Small intestine (tissue), 7 donors: ENCODE data around the gene FOXE3. TPM values are rescaled to one million over a fixed set of nuclear protein-coding genes. Genes with fewer than 3 reads are reported as not detected.

Source experiments
- DNase-seq, 2 donors: peaks; one replicate each; pipeline versions ENCODE4 v3.0.0 to v3.0.0-alpha.2; 2013
- FAIRE-seq: peaks from 2 replicates; lab custom pipeline; 2012; peaks lifted over from hg19 to GRCh38; lab: Jason Lieb, UNC
- H3K27ac ChIP-seq, 3 donors: one replicate each; pipeline ENCODE4 v1.5.1; 2013; ENCODE audit warnings: low read length in 2 of 3, mild to moderate bottlenecking in 2 of 3, control low read depth in 1 of 3, inconsistent platforms in 1 of 3, low read depth in 1 of 3, moderate library complexity in 1 of 3
- H3K27me3 ChIP-seq, 3 donors: one replicate each; pipeline ENCODE4 v1.6.1; 2013; ENCODE audit warnings: low read length in 3 of 3, inconsistent platforms in 1 of 3; ENCODE audit not compliant: control insufficient read depth in 3 of 3, insufficient read depth in 3 of 3
- H3K36me3 ChIP-seq, 3 donors: one replicate each; pipeline ENCODE4 v1.6.1; 2013; ENCODE audit warnings: low read length in 3 of 3, inconsistent platforms in 1 of 3, low read depth in 1 of 3, mild to moderate bottlenecking in 1 of 3, moderate library complexity in 1 of 3; ENCODE audit not compliant: control insufficient read depth in 3 of 3, insufficient read depth in 2 of 3
- H3K4me1 ChIP-seq, 3 donors: one replicate each; pipeline ENCODE4 v1.6.1; 2013; ENCODE audit warnings: low read length in 2 of 3, inconsistent platforms in 1 of 3, low read depth in 1 of 3, mild to moderate bottlenecking in 1 of 3, moderate library complexity in 1 of 3; ENCODE audit not compliant: control insufficient read depth in 3 of 3, insufficient read depth in 2 of 3
- H3K4me3 ChIP-seq, 3 donors: one replicate each; pipeline ENCODE4 v1.5.1; 2013; ENCODE audit warnings: low read length in 3 of 3, control low read depth in 1 of 3, inconsistent platforms in 1 of 3, low read depth in 1 of 3, mild to moderate bottlenecking in 1 of 3, moderate library complexity in 1 of 3
- H3K9me3 ChIP-seq, 2 donors: one replicate each; pipeline ENCODE4 v1.6.1; 2013; ENCODE audit warnings: low read depth in 1 of 2, low read length in 1 of 2; ENCODE audit not compliant: control insufficient read depth in 2 of 2, insufficient read depth in 1 of 2
- WGBS, 3 donors: extraction: QIAGEN DNeasy Blood & Tissue Kit; methylation state at CpG; one replicate each; pipeline ENCODE4 v1.1.7; 2013; 5-methylcytosine and 5-hydroxymethylcytosine counted together
- polyA plus RNA-seq, 4 donors: library from polyadenylated mRNA; stranded (reverse) in 3 of 4; unstranded in 1 of 4; fragments of 200-250 nt in 3 of 4; fragments of 120-200 nt in 1 of 4; gene quantifications; one replicate each; pipeline versions ENCODE4 v1.2.1 to v1.2.3, GENCODE V29; 2013
- donor health status: healthy with polysubstance abuse.
- donor health status: control.
- donor health status: control.
- donor health status: Bipolar disorder and iron deficiency.
- donor health status: healthy.

FOXE3 gene
- polyA plus RNA-seq, 4 donors, result not detected

GRCh38 chr1:47433477-47434050 is 17.5 kb downstream of the FOXE3 start:
- peaks cover 0 to 31% (median 0%) of the 10 kb centered on the region in 3 donors for H3K36me3 ChIP-seq
- no peak overlapping the region for H3K27ac ChIP-seq
- H3K27me3 ChIP-seq, result peaks cover 0 to 56% (median 12%) of the 10 kb centered on the region in 3 donors
- FAIRE-seq (no peak), DNase-seq (peak in 1 of 2 donors; percentile 38)
- WGBS, 3 donors, result 35 to 68% (median 65%) methylated on average over 30 of the region's 30 CpGs
- peaks cover 0 to 33% (median 4%) of the 10 kb centered on the region in 3 donors for H3K4me1 ChIP-seq
- no peaks in the 10 kb centered on the region for H3K9me3 ChIP-seq
- peak overlapping the region in 2 of 3 donors; percentile 29 to 30 for H3K4me3 ChIP-seq

DNA sequence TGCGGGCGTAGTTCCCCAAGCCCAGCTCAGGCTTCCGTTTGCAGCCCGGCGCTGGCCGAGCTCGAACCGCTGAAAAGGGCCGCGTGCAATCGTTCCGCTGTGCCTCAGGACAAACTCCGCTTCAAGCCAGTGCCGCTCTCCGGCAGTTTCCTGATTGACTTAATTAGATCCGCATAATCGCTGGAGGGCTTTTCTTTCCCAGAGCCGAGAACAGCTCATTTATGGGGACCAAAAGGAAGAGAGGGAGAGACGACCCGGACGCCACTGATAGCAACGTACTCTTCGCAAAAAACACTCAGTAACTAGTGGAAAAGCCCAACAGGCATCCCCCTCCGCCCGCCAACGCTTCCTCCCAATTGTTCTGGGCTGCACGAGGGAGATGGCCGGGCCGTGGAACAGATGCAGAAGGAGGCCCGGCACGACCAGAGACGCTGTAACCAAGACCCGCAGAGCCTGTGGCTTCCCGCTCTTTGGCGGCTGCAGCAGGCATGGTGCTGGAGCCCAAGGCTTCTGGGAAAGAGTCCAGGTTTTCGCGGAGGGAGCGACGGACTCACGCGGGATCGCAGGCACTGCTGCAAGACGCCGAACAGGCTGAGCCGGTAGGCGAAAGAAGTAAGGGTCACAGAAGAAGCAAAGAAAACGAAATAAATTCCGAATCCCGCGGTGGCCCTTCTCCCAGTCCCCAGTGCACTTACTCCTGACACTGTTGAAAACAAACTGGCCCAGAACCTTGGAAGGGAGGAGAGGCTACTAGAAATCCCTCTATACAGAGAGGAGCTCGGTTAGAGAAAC is 18.2 kb downstream of the FOXE3 start:
- Histone ChIP-seq H3K27me3 (peaks cover 0 to 62% (median 16%) of the 10 kb centered on the region in 3 donors), H3K9me3 (no peaks in the 10 kb centered on the region), H3K27ac (no peak overlapping the region), H3K4me3 (peak overlapping the region in 1 of 3 donors; percentile 29), H3K36me3 (peaks cover 0 to 31% (median 0%) of the 10 kb centered on the region in 3 donors), H3K4me1 (peaks cover 0 to 33% (median 4%) of the 10 kb centered on the region in 3 donors)
- no peak for FAIRE-seq
- 30 to 58% (median 49%) methylated on average over 49 to 51 of the region's 51 CpGs for WGBS, 3 donors
- DNase-seq, result peak in 1 of 2 donors; percentile 40

DNA sequence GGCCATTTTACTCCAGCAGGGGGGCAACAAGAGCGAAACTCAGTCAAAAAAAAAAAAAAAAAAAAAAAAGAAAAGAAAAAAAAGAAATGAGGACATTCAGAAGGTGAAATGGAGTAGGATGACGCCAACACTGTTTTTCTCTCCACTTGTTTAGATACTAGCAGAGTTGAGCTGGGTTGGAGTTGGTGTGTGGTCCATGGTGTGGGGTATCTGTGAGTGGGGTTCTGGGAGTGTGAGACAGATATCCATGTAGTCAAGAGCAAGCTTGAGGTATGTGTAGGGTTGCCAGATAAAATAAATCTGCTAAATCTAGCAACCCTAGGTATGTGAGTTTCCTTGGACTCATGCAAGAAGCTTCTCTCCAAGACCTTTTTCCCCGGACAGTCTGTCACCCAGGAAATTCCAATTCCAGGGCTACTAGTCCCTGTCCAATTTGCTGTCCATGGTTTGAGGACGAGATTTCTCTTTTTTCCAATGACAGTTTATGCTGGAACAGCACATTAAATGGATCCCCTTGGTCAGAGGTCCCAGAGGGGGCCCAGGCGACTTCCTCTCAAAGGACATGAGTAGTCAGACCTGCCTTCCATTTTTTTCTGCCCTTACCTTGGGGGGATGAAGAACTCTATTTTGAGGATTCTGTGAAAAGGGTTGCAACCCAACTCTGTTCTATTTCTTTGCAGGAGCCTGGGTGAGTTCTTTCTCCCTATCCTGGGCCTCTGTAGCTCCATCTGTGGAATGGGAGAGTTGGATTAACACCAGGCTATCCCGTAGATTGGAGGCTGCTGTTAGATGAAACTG is 19.6 kb downstream of the FOXE3 start:
- FAIRE-seq (no peak), DNase-seq (no peak)
- H3K4me3 ChIP-seq, result peak overlapping the region in 1 of 3 donors; percentile 70
- H3K36me3 ChIP-seq, result peaks cover 0 to 30% (median 0%) of the 10 kb centered on the region in 3 donors
- H3K27ac ChIP-seq, result no peak overlapping the region
- 73 to 82% (median 74%) methylated on average over 6 of the region's 6 CpGs for WGBS, 3 donors
- no peaks in the 10 kb centered on the region for H3K9me3 ChIP-seq
- peaks cover 0 to 77% (median 29%) of the 10 kb centered on the region in 3 donors for H3K27me3 ChIP-seq
- peaks cover 0 to 33% (median 4%) of the 10 kb centered on the region in 3 donors for H3K4me1 ChIP-seq

DNA sequence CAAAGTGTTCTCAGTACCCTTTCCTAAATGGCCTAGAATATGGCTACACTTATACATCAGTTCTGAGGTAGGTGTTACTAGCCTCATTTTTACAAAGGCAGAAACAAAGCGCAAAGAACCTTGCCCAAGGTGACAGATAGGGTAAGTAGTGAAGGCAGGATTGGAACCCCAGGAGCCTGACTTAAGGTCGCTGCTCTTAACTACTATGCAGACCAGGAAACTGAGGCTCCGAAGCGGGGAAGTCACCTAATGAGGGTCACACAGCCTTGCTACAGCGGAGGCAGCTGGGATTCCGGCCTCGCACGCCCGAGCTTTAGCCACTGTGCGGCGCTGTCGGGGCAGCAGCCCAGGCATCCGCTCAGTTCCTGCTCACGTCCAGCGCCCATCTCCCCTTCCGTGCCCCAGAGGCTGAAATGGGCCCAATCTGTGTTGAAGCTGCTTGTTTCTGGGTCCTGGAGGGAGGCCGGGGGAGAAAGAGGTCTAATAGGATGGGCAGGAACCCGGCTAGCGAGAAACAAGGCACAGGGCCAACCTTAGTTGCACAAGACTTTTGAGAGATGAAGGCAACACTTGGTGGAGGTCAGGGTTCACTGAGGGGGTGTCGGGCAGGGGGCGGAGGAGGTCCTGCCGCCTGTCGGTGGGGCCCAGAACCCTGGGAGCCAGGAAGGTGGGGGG is 20.4 kb downstream of the FOXE3 start:
- FAIRE-seq, result no peak
- Histone ChIP-seq H3K36me3 (peaks cover 0 to 25% (median 0%) of the 10 kb centered on the region in 3 donors), H3K4me1 (peaks cover 0 to 33% (median 4%) of the 10 kb centered on the region in 3 donors), H3K9me3 (no peaks in the 10 kb centered on the region), H3K4me3 (peak overlapping the region; percentile 64 to 70 (median 68)), H3K27ac (peak overlapping the region in 1 of 3 donors; percentile 86), H3K27me3 (peaks cover 0 to 83% (median 33%) of the 10 kb centered on the region in 3 donors)
- WGBS, 3 donors, result 2 to 4% (median 3%) methylated on average over 19 to 23 of the region's 23 CpGs
- DNase-seq, result peak; percentile 78 to 89

DNA sequence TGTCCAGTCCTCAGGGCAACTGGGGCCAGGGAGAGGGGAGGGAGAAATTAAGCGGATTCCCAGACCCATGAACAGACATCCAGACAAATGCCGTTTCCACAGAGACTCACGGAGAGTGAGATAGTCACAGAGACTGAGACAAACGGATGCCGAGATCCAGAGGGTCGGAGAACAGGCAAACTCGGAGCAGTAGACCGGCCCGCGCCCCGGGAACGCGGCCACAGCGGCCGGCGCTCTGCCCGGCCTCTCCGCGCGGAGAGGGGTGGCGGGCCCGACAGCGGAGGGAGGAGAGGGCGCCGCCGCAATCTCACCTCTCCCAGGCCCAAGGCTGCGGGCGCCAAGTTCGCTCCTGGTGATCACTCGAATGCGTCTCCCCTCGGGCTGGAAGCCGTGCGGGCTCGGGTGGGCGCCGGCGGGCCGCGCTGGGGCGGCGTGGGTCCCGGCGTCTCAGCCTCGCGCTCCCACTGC is 20.9 kb downstream of the FOXE3 start:
- DNase-seq (peak; percentile 45 to 77), FAIRE-seq (no peak)
- H3K27ac ChIP-seq, result peak overlapping the region; percentile 53 to 86 (median 78)
- H3K9me3 ChIP-seq, result no peaks in the 10 kb centered on the region
- H3K4me1 ChIP-seq, result peaks cover 0 to 29% (median 2%) of the 10 kb centered on the region in 3 donors
- H3K36me3 ChIP-seq, result peaks cover 0 to 21% (median 0%) of the 10 kb centered on the region in 3 donors
- H3K4me3 ChIP-seq, result peak overlapping the region; percentile 64 to 70 (median 68)
- WGBS, 3 donors, result 0 to 1% (median 1%) methylated on average over 35 to 46 of the region's 46 CpGs
- H3K27me3 ChIP-seq, result peaks cover 0 to 83% (median 32%) of the 10 kb centered on the region in 3 donors

DNA sequence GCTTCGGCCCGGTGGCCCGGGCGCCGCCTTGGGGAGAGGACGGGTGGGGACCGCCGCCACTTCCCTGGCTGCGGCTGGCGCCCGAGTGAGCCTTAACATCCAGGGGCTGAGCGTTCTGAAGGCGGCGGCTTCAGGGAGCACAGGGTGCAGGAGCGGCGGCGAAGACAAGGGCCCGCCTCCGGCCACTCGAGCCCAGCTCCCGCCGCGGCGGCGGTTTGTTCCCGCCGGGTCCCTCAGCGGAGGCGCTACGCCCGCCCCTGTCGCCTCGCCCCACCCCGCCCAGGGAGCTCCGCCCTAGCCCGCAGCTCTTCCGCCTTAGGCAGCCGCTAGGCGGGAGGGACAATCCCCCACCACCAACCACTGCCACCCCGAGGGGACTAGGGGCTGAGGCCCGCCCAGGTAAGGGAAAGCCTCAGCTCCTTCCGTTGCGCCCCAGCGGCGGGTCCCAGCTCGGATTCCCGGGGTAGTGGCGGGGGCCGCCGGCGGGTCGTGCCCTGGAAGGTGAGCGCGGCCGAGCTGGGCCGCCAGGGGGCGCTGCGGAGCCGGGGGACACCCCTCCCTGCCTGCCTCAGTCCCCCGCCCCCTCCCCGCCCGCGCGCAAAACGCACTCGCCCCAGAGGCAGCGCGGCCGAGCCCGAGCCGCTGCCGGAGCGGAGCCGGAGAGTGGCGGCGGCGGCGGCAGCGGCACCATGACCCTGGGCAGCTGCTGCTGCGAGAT is 21.5 kb downstream of the FOXE3 start, which contains the start of gene FOXD2:
FOXD2 (plus strand) TSS at position 598 of the 718 bp plus-strand sequence; CDS start at position 690, 92 bp downstream.
- Histone ChIP-seq H3K27ac (peak within 1 kb of the TSS; percentile 78 to 92 (median 86)), H3K27me3 (peaks cover 0 to 84% (median 35%) of the 10 kb centered on the region in 3 donors), H3K36me3 (peaks cover 0 to 20% (median 0%) of the 10 kb centered on the region in 3 donors), H3K4me3 (peak within 1 kb of the TSS; percentile 68 to 70 (median 68)), H3K4me1 (peaks cover 0 to 24% (median 0%) of the 10 kb centered on the region in 3 donors), H3K9me3 (no peaks in the 10 kb centered on the region)
- FAIRE-seq, result no peak
- WGBS, 3 donors, result 0 to 1% (median 1%) methylated on average over 65 to 80 of the region's 80 CpGs
- peak; percentile 89 to 96 for DNase-seq
